ENCODE results near the gene RHBDD1.

Gene RHBDD1

GRCh38 chr2:226983895-226984749 lies 148.3 kb downstream of the RHBDD1 start:
- DNase-seq (ENCODE audit: low spot score) = no peak

DNA sequence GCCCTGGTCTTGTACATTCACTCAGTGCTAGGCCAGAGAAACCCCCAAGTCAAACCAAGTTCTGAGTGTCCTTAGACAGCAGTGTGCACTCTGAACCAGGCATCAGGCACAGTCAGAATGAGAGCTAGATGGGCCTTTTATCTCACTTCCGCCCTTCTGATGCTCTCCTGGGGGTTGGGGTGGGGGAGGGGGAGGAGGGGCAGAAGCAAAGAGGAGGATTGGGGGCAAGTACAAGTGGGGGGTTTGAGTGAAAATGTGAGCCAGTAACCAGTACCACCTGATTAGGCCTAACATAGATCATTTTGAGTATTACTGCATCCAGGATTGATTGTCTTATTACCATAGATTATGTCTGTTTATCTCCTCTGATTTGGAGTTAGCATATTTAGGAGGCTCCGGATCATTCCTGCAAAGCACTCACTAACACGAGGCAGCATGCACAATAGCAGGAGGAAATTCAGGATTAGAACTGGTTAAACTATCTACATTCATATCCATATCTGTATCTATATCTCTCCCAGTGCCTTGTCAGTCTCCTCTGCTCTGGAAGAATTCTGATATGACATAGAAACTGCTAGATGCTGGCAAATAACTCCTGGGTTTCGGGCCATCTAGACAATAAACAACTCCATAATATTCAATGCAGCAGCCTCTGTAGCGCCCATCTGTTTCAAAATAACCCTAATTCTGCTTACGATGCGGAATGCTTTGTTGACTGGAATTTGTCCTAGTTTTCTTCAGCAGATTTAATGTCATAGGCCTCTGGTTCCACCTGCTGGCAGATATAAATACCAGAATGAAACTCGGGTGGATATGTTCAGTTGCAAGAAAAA lies 149.1 kb downstream of the RHBDD1 start:
- peak; percentile 67 for DNase-seq (ENCODE audit: low spot score)

- no peak for DNase-seq (ENCODE audit: low spot score)
These were observed 149.7 kb downstream of the RHBDD1 start for GRCh38 chr2:226985583-226985946.

DNA sequence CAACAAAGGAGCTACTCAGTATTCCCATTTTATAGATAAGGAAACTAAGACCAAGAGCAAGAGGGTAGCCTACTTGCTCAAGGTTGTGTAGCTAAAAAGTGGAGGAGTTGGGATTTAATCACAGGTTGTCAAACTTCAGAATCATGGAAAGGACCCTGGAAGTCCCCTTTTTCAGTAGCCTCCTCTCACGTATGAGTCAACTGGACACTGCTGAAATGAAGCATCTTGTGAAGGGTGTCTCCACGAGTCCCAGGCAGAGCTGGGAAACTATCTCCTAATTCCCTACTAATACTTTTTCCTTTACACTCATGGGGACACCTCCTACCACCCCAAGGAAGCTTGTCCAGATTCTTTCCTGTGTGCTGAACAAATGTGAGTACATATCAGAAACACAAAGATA lies 155.8 kb downstream of the RHBDD1 start:
- no peak for DNase-seq (ENCODE audit: low spot score)

DNA sequence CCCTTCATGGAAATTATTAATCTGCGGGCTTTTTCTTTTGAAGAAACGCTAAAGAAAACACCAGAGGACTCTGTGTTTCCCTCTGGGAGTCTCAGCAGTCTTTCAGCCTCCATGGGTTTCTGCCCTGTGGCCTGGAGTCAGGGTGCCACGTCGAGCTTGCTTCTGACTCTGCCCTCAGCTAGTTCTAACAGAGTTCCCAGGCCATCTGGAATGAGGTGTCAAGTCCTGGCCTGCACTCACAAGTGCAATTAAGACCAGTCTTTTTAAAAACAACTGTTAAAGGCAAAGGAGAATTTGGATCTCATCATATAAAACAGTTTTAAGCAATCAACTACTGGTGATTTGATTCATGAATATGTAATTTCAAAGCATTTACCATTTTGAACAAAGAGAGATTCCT lies 157.3 kb downstream of the RHBDD1 start:
- DNase-seq (ENCODE audit: low spot score) = no peak

DNA sequence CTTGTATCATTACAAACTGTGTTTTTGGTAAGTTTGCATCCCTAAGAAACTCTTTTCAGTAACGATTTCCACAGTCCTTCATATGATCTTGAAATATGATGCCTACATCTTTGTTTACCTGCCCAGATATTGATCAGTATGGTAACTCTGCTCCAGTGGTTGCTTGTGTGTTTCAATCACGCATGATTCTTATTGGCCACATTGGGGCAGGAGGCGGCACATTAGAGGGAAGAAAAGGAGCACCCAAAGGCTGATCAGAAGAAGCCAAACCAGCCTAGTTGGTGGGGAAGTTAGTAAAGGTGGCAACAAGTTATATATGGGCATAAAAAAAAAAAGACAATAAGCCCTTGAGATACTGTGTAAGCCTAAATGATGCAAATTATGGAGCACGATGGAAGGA lies 158.9 kb downstream of the RHBDD1 start:
- DNase-seq (ENCODE audit: low spot score) = no peak

- DNase-seq (ENCODE audit: low spot score) = no peak
These were observed 159.8 kb downstream of the RHBDD1 start for GRCh38 chr2:226995625-226996041.

- DNase-seq (ENCODE audit: low spot score) = no peak
These were observed 163.8 kb downstream of the RHBDD1 start for GRCh38 chr2:226999661-227000060.

GRCh38 chr2:227000123-227000522 lies 164.3 kb downstream of the RHBDD1 start:
- DNase-seq (ENCODE audit: low spot score) = no peak

DNA sequence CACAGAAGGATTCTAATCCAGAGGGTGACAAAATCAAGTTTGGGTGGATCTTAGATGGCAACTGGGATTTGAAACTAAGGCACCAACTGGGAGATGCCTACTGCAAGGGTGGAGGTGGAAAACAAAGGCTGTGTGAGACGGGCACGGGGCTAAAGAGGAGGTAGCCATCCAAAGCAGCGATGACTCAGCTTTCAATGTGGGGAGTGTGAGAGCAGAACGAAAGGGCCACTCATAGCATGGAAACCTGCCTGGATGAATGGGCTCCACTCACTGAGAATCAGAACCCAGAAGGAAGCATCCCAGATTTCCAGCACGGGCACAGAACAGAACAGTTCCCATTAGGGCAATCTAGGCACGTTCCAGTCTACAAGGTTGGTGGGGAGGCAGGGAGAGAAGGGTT lies 168.6 kb downstream of the RHBDD1 start:
- no peak for DNase-seq (ENCODE audit: low spot score)

DNA sequence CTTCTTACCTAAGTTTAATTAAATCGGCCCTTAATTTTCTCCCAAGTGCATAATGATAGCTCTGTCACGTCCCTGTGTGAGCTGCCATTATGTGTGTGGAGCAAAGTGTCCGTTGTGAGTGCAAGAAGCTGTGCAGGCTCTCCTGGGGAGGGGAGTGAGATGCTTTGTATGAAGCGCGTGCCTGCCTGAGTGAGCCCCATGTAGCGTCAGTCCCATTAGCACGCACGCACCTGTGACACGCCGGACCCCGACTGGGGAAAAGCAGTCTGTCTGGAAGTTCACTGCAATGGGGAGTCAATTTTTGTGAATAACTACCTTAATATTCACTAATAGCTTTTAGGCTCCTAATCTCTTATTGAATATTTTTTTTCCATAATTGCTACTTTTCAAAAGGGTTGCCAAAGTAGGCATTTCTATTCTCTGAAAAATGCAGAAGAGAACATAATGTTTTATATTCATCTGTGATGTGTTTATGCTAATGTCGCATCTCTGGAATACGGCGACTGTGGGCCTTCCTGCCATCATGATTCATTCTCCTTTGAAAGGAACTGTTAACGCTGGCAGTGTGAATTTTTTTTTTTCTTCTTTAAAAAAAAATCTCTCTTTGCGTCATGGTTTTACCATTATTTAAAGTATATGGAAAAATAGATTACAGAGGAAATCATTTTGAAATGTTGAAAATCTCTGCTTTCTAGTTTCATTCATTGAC lies 170.5 kb downstream of the RHBDD1 start:
- no peak for DNase-seq (ENCODE audit: low spot score)

DNA sequence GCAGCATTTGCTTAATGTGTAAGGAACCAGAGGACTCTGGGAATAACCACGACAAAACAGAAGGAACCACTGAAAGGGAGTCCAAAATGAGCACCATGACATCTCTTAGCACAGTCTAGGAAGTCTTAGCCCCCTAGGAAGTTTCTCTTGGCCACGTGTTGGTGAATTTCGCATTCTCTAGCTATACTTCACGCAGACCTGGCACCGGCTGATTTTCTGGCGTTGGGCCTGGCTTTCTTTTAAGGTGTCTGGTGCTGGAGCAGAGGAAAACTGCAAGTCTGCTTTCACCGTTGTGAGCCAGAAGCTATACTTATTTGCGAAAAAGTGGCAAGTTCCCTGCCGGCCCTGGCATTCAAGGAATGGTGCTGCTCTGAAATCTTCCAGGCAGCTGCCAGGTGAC lies 171.3 kb downstream of the RHBDD1 start:
- no peak for DNase-seq (ENCODE audit: low spot score)

GRCh38 chr2:227007940-227008339 lies 172.1 kb downstream of the RHBDD1 start:
- DNase-seq (ENCODE audit: low spot score) = no peak

DNA sequence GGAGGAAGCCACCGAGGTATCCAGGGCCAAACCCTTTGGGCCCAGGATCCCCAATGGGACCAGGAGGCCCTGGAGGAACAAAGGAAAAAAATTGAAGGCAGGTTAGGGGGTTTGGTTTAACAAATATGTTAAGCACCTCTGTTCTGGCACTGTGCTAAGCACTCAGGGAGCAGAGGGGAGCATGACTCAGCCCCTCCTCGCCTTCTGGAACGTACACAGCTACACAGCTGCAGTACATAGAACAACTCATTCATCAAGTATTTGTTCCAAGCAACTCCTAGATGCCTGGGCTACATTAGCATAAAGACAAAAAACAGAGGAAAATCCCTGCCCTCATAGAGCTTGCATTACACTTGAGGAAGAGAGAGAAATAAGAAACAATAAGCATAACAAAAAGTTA lies 174.6 kb downstream of the RHBDD1 start:
- DNase-seq (ENCODE audit: low spot score) = no peak

DNA sequence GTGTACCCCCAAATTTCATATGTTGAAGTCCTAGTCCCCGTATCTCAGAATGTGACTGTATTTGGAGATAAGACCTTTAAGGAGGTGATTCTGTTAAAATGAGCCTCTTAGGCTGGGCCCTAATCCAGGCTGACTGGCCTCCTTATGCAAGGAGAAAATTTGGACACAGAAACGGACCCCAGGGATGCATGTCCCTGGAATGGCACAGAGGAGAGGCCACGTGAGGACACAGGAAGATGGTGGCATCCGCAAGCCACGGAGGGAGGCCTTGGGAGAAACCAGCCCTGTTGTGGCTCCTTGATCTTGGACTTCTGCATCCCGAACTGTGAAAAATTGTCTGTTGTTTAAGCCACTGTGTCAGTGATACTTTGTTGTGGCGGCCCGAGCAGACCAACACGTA lies 177.5 kb downstream of the RHBDD1 start:
- DNase-seq (ENCODE audit: low spot score) = no peak

- DNase-seq (ENCODE audit: low spot score) = no peak
These were observed 178.0 kb downstream of the RHBDD1 start for GRCh38 chr2:227013881-227014280.

GRCh38 chr2:227016894-227017293 lies 181.0 kb downstream of the RHBDD1 start:
- DNase-seq (ENCODE audit: low spot score) = no peak

DNA sequence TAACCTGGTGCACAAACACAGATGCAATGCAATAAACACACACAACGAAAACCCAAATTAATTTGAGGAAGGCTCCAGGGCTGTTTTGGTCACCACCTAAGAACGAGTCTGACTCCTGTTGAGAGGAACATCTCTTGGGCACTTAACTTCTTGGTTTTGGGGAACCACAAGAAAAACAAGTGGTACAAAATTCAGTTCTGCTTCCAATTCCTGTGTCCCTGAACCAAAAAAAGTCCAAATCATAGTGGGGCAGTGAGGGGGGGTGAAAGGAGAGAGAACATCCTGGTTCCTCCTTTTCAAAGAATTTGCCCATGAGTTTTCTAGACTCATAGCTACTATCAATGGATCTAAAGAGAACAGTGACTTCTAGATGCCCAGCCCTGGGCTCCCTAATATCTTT lies 184.6 kb downstream of the RHBDD1 start:
- no peak for DNase-seq (ENCODE audit: low spot score)

DNA sequence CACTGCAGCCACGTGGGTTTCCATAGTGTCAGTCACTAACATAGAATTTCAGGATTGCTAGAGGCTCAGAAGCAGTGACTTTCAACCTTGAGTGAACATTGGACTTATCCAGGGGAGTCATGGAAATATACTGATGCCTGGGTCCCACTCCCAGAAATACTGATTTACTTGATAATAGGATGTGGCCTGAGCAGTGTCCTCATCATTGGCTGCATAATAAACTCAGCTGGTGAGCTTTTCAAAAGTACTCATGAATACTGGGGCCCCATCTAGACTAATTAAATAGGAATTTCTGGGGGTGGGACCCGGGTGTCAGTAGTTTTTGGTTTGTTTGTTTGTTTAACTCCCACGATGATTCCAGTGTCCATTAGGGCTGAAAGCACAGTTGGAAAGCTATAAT lies 186.8 kb downstream of the RHBDD1 start:
- no peak for DNase-seq (ENCODE audit: low spot score)

DNA sequence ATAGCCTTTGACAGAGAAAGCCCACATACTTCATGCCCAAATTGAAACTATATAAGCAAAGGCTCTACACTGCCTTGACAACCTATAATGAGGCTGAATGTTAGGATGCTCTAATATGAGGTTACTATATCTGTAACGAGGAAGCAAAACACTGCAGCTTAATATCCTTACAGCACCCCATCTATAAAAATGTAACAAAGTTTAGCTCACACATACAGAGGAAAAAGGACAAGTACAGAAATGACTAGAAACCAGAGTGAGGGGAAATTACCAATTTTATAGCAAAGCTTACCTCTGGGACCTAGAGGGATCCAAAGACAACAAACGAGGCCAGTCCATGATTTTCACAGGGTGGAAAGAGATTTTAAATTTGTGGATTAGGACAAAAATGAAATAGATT lies 189.7 kb downstream of the RHBDD1 start:
- DNase-seq (ENCODE audit: low spot score) = no peak

- no peak for DNase-seq (ENCODE audit: low spot score)
These were observed 193.7 kb downstream of the RHBDD1 start for GRCh38 chr2:227029426-227030105.

DNA sequence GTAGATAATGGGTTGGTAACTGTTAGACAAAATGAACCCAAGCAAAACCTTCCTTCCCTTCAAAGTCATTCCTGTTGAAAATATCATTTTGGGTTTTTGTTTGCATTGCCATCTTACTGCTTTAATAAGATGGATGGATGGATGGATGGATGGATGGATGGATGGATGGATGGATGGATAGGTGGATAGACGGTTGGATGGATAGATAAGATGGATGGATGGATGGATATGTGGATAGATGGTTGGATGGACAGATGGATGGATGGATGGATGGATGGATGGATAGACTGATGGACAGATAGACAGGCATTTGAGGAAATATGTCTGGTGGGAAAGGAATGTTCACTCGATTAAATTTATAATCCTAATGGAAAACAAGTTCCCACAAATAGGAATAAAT lies 194.9 kb downstream of the RHBDD1 start:
- DNase-seq (ENCODE audit: low spot score) = no peak
